Measurements from ENCODE around the gene OLFM2. TPM values are rescaled to one million over a fixed set of nuclear protein-coding genes. Genes with fewer than 3 reads are reported as not detected.
A peak's percentile ranks its signal among the peaks of the same experiment; 100 is the strongest.
"Not testable (repeated sequence)": the region's sequence is repeated elsewhere in the genome, so short reads cannot be mapped to it uniquely, and the experiment has no call there.

Gene OLFM2
- total RNA-seq = 0.65 and 0.79 TPM in 2 replicates

- no peak for DNase-seq (ENCODE audit: low read depth in 2 of 2)
These were observed at the start of gene OLFM2 for GRCh38 chr19:9936326-9937000. Gene OLFM2, minus strand, starts transcription at chr19:9936515. Its CDS starts 149 bp downstream, at chr19:9936366.

DNA sequence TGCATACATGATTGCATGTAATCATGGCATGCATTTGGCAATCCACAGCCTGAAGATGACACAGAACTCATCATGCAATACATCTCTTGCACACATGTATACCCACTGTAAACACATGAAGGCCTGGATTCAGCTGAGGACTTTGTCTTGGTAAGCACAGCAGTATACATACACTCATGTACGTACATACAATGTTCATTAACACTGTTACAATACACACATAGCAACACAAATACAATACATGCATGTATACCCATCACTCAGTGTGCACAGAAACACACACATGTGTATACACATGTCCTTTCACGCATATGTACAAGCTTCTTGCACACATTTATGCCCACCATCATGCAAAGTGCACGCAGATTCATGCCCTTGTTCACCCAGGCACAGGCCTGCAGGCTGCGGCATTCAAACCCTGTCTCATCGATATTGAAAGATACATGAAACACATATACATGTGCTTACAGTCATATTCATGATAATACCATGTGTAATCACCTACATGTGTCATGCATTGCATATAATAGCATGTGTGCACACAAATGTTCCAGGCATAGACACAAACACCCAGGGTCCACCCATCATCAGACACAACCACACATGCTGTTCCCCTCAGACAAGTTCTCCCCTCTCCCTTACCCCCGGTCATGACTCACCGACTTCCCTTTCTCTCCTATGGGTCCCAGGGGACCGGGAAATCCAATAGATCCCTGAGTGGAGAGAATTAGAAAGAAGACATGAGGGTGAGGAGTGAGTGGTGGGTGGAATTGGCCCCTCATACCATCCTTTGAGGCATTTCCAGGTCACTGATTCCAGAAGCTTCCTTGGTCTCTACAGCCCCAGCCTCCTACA, 45.3 kb upstream of the OLFM2 start:
- no peak for DNase-seq (ENCODE audit: low read depth in 2 of 2)

DNA sequence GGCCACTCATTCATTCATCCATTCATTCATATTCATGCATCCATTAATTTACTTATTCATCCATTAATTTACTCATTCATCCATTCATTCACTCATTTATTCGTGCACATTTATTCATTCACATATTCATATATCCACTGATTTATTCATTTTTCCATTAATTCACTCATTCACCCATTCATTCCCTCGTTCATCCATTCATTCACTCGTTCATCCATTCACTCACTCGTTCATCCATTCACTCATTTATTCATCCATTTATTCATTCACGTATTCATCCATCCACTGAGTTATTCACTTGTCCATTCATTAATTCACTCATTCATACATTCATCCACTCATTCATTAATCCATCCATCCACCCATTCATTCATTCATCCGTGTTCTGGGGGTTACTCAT, 35.8 kb upstream of the OLFM2 start:
- DNase-seq (ENCODE audit: low read depth in 2 of 2) = no peak

DNA sequence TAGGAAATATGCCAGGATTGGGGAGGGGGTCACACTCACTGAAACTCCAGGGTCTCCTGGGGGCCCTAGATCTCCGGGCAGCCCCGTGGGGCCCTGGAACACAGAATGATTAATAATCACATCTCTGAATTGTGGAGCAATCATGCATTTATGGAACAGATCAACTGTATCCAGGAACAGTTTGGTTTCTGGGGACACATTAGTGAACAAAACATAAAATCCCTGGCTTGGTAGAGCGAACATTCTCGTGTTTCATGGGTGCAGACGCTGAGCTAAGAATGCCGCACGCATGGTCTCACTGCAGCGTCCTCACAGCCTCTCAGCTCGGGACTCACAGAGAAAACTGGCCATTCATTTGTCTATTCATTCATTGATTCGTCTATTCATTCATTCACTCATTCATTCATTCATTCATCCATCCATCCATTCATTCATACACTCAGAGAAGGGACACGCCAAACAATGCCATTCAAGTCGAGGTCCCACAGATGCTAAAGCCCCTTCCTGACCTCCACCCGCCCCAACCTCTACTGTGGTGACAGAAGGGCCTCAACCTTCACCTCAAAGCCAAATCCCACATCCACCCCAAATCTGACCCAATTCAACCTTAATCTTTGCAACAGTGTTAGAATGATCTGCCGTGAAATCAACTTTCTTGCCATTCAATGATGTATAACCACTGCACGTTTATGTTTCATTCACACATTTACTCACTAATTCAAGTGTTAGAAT, 35.0 kb upstream of the OLFM2 start:
- DNase-seq (ENCODE audit: low read depth in 2 of 2) = no peak

GRCh38 chr19:9970481-9970880, 34.2 kb upstream of the OLFM2 start:
- no peak for DNase-seq (ENCODE audit: low read depth in 2 of 2)

DNA sequence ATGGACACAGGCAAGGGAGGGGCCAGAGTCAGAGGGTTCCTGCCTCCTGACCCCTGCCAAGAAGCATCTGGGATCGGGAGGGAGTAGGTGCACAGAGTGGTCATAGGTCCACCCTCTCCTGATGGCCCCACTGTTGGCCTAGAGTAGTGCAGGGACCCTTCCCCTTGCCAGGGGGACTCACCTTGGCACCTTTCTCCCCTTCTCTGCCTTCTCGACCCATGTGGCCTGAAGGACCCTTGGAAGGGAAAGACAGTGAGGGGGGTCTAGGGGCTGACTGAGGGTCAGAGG, 33.3 kb upstream of the OLFM2 start:
- DNase-seq (ENCODE audit: low read depth in 2 of 2) = no peak

DNA sequence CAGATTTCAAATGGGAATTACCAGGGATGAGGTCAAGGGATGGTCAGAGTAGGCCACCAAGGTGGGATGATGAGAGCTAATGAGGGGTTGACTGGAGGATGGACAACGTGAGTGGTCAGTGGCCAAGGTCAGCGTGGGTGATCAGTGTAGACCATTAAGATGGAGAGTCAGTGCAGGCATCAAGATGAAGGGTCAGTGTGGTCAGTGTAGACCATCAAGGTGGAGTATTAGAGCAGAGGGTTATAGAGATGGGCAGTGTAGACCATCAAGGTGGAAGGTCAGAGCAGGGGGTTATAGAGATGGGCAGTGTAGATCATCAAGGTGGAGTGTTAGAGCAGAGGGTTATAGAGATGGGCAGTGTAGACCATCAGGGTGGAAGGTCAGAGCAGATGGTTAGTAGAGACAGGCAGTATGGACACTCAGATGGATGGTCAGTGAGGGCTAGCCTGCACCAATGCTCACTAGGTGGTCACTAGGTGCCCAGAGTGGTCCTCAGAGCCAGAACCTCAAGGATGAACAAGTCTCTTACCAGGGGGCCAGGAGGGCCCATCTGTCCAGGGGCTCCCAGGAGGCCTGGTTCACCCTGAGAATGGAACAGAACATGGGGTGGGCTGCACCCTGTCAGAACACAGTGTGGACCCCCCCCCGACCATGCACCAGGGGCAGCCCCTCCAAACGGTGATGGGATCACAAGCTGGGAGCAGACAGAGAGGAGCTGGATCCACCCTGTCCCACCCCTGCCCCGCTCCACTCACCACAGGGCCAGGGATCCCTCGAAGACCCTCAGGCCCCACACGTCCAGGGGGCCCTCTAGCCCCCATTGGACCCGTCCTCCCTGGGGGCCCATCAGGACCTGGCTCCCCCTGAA, 32.7 kb upstream of the OLFM2 start:
- DNase-seq (ENCODE audit: low read depth in 2 of 2) = no peak

DNA sequence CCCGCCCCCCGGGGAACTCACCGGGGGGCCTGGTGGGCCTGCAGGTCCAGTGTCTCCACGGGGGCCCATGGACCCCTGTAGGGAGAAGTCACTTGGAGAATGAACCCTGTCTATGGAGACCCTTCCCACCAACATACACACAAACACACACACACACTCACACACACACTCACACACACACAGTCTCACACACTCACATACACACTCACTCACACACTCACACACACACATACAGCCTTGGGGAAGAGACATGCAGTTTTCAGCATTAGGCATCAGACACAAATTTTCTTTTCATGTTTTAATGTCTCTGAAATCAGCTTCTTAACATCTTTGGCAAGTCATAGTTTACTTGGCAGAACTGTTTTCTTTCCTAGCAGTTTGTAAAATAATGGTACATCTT, 31.0 kb upstream of the OLFM2 start:
- no peak for DNase-seq (ENCODE audit: low read depth in 2 of 2)

DNA sequence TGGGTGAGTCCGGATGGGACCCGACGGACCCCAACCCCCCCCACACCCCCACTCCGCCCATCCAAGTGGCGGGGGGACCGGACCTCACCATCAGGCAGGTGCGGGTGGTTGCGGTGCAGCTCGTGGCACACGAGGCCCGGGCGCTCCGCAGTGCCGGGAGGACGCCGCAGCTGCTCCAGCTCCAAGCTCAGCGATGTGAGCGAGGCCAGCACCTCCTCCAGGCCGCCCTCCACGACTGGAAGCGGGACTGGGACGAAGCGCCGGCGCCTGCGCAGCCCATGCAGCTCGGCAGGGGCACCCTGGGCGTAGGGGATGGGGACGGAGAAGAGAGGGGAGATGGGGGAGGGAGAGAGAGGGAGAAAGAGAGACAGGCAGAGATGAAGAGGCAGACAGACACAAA, 30.1 kb upstream of the OLFM2 start:
- DNase-seq (ENCODE audit: low read depth in 2 of 2) = no peak

DNA sequence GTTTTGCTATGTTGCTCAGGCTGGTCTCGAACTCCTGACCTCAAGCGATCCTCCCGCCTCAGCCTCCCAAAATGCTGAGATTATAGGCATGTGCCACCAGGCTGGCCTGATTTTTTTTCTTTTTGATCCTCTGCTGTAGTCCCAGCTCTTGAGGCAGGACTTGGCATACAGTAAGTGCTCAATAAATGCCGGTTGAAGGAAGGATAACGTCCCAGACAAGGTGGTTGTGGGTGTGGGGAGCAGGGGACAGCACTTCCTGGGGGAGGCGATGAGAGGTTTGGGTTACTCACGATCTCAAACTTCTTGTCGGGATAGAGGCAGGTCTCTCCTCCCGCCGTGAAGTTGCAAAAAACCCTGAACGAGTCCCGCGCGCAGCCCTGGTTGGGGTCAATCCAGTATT, 29.7 kb upstream of the OLFM2 start:
- DNase-seq (ENCODE audit: low read depth in 2 of 2) = no peak

GRCh38 chr19:9962623-9963290, 26.4 kb upstream of the OLFM2 start:
- DNase-seq (ENCODE audit: low read depth in 2 of 2) = no peak

- no peak for DNase-seq (ENCODE audit: low read depth in 2 of 2)
These were observed 24.8 kb upstream of the OLFM2 start for GRCh38 chr19:9961103-9961502.

GRCh38 chr19:9958379-9958821, 22.1 kb upstream of the OLFM2 start:
- no peak for DNase-seq (ENCODE audit: low read depth in 2 of 2)

- no peak for DNase-seq (ENCODE audit: low read depth in 2 of 2)
These were observed 20.6 kb upstream of the OLFM2 start for GRCh38 chr19:9956956-9957355.

DNA sequence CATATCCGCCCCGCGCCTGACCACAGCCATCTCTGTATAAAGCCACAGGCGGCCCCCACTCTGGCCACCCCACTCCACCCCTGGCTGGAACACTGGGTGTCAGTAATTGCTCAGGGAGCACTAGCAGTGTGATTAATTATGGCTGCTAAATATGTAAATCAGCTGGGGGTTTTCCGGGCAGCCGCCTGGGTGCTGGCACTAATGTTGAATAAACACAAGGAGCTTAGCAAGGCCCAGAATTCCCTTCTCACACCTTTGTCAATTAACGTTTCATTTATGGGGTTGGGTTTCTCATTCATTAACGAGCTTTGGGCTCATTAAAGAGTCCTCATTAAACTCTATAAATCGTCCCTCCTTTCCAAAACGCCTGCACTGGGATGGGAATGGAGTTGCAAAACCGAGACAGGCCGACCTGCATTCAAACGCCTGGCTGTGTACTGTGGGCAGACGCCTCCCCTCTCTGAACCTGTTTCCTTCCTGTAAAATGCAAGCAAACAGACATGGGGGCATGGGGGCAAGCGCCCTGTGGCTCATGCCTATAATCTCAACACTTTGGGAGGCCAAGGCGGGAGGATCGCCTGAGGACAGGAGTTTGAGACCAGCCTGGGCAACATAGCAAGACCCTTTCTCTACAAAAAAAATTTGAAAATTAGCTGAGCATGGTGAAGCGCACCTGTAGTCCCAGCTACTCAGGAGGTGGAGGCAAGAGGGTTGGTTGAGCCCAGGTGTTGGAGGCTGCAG, 17.7 kb upstream of the OLFM2 start:
- DNase-seq (ENCODE audit: low read depth in 2 of 2) = no peak

- DNase-seq (ENCODE audit: low read depth in 2 of 2) = no peak
These were observed 16.0 kb upstream of the OLFM2 start for GRCh38 chr19:9952276-9952675.

DNA sequence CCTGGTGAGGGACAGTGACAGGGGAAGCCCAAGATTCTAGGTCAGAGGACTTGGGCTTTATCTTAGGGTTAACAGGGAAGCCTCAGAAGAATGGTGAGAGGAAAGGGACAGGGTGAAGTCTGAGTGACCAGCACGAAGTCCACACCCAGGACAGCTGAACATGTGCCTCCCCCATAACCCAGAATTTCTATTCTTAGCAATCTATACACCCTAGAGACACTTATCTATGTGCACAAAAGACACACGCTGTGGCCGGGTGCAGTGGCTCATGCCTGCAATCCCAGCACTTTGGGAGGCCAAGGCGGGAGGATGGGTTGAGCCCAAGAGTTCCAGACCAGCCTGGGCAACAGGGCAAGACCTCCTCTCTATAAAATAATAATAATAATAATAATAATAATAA, 11.1 kb upstream of the OLFM2 start:
- no peak for DNase-seq (ENCODE audit: low read depth in 2 of 2)

DNA sequence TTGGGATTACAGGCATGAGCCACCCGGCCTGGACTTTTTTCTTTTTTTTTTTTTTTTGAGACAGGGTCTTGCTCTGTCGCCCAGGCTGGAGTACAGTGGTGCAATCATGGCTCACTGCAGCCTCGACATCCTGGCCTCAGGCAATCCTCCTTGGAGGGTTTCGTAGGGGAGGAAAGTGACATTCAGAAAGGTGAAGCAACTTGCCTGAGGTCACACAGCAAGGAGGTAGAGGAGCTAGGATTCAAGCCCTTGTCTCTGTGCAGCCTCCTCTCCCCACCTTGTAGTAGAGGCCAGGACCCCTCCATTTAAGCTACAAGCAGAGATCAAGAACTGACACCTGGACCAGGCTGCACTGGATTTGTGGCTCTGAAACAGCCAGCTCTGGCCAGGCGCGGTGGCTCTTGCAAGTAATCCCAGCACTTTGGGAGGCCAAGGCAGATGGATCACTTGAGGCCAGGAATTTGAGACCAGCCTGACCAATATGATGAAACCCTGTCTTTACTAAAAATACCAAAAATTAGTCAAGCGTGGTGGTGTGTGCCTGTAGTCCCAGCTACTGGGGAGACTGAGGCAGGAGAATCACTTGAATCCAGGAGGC, 10.3 kb upstream of the OLFM2 start:
- DNase-seq (ENCODE audit: low read depth in 2 of 2) = not testable (repeated sequence)

DNA sequence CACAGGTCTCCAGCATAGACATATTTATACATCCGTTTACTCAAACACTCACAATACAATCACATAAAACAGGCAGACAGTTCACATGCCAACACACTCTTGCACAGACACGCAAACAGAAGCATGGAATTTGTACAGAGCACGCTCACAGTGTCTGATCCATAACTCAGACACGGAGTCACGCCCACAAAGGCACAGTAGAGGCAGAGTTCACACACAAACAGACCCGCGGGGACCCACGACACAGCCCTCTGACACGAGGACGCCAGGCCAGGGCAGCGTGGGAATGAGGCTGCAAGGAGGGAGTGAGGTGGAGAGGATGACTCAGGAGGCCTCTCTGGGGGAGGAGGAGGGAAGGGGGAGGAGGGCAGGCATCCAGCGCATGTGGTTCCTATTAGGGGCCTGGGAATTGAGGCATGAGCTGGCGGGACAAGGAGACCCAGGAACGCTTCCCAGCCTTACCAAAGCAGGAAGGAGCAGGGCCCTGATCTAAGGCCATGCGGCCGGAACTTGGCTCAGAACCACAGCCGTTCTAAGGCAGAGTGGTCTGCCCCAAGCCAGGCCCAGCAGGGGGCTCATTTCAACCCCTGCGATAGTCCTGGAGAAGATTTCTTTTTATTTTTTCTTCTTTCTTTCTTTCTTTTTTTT, 9.1 kb upstream of the OLFM2 start:
- DNase-seq (ENCODE audit: low read depth in 2 of 2) = peak in 1 of 2 donors; percentile 84
